ENCODE data around the gene ODF2L. TPM values are rescaled to one million over a fixed set of nuclear protein-coding genes. Genes with fewer than 3 reads are reported as not detected.

The ODF2L gene
- total and polyA plus RNA-seq, 9 of the 15 experiments (the other 6 are each of a cell fraction or from before 2014, with no cell fraction given) = 2.2 to 6.0 (median 4.7) TPM

DNA sequence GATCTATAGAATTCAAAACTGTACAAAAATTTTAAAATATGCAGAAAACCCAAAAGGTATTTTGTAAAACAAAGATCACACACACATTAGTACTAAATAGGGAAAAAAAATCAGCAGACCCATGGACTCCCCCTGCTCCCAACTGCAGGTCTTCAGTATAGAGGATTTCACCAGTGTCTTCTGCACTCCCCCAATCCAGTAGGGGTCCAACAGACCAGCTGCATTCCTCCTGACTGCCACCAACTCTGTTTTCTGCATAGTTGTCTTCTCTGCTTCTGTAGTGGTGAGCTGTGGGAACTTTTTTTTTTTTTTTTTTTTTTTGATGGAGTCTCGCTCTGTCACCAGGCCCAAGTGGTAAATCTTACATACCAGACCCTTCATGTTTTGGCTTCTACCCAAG lies 49.8 kb upstream of the ODF2L start (continued):
- TF ChIP-seq, protein P1, sequence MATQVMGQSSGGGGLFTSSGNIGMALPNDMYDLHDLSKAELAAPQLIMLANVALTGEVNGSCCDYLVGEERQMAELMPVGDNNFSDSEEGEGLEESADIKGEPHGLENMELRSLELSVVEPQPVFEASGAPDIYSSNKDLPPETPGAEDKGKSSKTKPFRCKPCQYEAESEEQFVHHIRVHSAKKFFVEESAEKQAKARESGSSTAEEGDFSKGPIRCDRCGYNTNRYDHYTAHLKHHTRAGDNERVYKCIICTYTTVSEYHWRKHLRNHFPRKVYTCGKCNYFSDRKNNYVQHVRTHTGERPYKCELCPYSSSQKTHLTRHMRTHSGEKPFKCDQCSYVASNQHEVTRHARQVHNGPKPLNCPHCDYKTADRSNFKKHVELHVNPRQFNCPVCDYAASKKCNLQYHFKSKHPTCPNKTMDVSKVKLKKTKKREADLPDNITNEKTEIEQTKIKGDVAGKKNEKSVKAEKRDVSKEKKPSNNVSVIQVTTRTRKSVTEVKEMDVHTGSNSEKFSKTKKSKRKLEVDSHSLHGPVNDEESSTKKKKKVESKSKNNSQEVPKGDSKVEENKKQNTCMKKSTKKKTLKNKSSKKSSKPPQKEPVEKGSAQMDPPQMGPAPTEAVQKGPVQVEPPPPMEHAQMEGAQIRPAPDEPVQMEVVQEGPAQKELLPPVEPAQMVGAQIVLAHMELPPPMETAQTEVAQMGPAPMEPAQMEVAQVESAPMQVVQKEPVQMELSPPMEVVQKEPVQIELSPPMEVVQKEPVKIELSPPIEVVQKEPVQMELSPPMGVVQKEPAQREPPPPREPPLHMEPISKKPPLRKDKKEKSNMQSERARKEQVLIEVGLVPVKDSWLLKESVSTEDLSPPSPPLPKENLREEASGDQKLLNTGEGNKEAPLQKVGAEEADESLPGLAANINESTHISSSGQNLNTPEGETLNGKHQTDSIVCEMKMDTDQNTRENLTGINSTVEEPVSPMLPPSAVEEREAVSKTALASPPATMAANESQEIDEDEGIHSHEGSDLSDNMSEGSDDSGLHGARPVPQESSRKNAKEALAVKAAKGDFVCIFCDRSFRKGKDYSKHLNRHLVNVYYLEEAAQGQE (IDR thresholded peaks at IDR 0.05; ENCODE audit: borderline replicate concordance) = no peak
- TF ChIP-seq, protein P1 (CRISPR knock-in tag; IDR thresholded peaks at IDR 0.05; ENCODE audit: low read depth) = no peak
- TF ChIP-seq, protein P2, sequence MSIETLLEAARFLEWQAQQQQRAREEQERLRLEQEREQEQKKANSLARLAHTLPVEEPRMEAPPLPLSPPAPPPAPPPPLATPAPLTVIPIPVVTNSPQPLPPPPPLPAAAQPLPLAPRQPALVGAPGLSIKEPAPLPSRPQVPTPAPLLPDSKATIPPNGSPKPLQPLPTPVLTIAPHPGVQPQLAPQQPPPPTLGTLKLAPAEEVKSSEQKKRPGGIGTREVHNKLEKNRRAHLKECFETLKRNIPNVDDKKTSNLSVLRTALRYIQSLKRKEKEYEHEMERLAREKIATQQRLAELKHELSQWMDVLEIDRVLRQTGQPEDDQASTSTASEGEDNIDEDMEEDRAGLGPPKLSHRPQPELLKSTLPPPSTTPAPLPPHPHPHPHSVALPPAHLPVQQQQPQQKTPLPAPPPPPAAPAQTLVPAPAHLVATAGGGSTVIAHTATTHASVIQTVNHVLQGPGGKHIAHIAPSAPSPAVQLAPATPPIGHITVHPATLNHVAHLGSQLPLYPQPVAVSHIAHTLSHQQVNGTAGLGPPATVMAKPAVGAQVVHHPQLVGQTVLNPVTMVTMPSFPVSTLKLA (conservative IDR thresholded peaks at IDR 0.05) = no peak
- TF ChIP-seq SRSF7 (optimal IDR thresholded peaks at IDR 0.05; ENCODE audit: low read depth, low read length) (no peak), ZNF717 (CRISPR knock-in tag; IDR thresholded peaks at IDR 0.05) (no peak)
